GM19193 (cell line): Measurements from ENCODE around the gene TMC1.

ENCODE experiments used
- POLR2A ChIP-seq: IDR thresholded peaks from 4 replicates; pipeline ENCODE4 v1.6.1; 2011; ENCODE audit not compliant: insufficient read depth, insufficient read length; ENCODE audit errors: extremely low read depth

The TMC1 gene

GRCh38 chr9:72581694-72582093, 60.3 kb downstream of the TMC1 start:
- no peak for TF ChIP-seq POLR2A

GRCh38 chr9:72583370-72583769, 62.0 kb downstream of the TMC1 start:
- no peak for TF ChIP-seq POLR2A

- TF ChIP-seq POLR2A: no peak
These were observed 65.2 kb downstream of the TMC1 start for GRCh38 chr9:72586388-72587130.

GRCh38 chr9:72588336-72588735, 66.9 kb downstream of the TMC1 start:
- no peak for TF ChIP-seq POLR2A

GRCh38 chr9:72589667-72590521, 68.5 kb downstream of the TMC1 start:
- TF ChIP-seq POLR2A: no peak

- TF ChIP-seq POLR2A: no peak
These were observed 69.4 kb downstream of the TMC1 start for GRCh38 chr9:72590824-72591223.

GRCh38 chr9:72592502-72593403, 71.3 kb downstream of the TMC1 start:
- TF ChIP-seq POLR2A: no peak

- TF ChIP-seq POLR2A: no peak
These were observed 75.2 kb downstream of the TMC1 start for GRCh38 chr9:72596451-72597180.

GRCh38 chr9:72597181-72597517, 75.7 kb downstream of the TMC1 start:
- no peak for TF ChIP-seq POLR2A

GRCh38 chr9:72597601-72598000, 76.2 kb downstream of the TMC1 start:
- TF ChIP-seq POLR2A: no peak

GRCh38 chr9:72598639-72599038, 77.2 kb downstream of the TMC1 start:
- TF ChIP-seq POLR2A: no peak

- no peak for TF ChIP-seq POLR2A
These were observed 78.6 kb downstream of the TMC1 start for GRCh38 chr9:72599874-72600534.

GRCh38 chr9:72600671-72601070, 79.3 kb downstream of the TMC1 start:
- no peak for TF ChIP-seq POLR2A

GRCh38 chr9:72601615-72602014, 80.2 kb downstream of the TMC1 start:
- TF ChIP-seq POLR2A: no peak
